ENCODE measurements around the gene CAAP1. TPM values are rescaled to one million over a fixed set of nuclear protein-coding genes. Genes with fewer than 3 reads are reported as not detected.

CAAP1 gene
- total RNA-seq, 1 experiment from 2014 or later = 30.5 TPM

DNA sequence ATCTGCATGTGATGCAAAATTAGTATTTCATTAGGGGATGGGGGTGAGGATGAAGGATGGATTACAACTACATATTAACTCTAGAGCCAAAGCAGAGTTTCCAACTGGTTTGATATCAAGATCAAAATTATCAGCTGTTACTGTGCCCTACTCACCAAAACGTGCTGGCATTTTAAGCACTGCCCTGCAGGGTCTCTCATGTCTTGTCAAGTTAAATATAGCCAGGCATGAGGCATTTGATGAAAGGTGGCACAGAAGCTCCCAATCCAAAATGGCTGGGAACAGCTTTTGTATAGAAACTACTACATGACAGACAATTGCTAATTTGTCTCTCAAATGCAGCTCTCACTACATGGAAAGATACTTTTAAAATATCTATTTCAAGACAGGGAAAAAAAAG, 27.1 kb upstream of the CAAP1 start:
- Histone ChIP-seq H3K4me2 (ENCODE audit: insufficient read depth, insufficient read length, low read length) (no peak overlapping the region), H3K56ac (ENCODE audit: insufficient read length, low read depth, low read length) (no peak overlapping the region), H2BK12ac (ENCODE audit: insufficient read length, low read depth, low read length) (no peak overlapping the region), H2AFZ (ENCODE audit: low read length) (no peak overlapping the region), H2BK120ac (ENCODE audit: low read depth, low read length, poor library complexity, severe bottlenecking) (no peak overlapping the region), H3K27ac (ENCODE audit: insufficient read length, low read depth, low read length) (no peak overlapping the region), H3K79me1 (ENCODE audit: insufficient read depth, low read depth, low read length, poor library complexity, severe bottlenecking) (no peaks in the 10 kb centered on the region), H3K9me3 (ENCODE audit: control insufficient read depth, low read depth, low read length) (no peaks in the 10 kb centered on the region), H4K8ac (replicated peaks; ENCODE audit: insufficient read length, low read depth, low read length) (no peak overlapping the region), H3K79me2 (ENCODE audit: insufficient read depth, low read length) (0 out of 2 replicates have a peak, but pooled peaks cover 2% of the 10 kb centered on the region), H3K14ac (ENCODE audit: insufficient read depth, low read length) (no peak overlapping the region), H4K5ac (ENCODE audit: insufficient read length, low read depth, low read length) (no peak overlapping the region), H3K4me1 (ENCODE audit: insufficient read depth, low read length) (no peaks in the 10 kb centered on the region), H2AK5ac (ENCODE audit: insufficient read length, low read length) (no peak overlapping the region), H2BK5ac (ENCODE audit: insufficient read length, low read length) (no peak overlapping the region), H3K23ac (ENCODE audit: insufficient read length, low read depth, low read length) (no peak overlapping the region), H3K9ac (ENCODE audit: extremely low read depth, insufficient read length, low read length) (no peak overlapping the region), H4K91ac (ENCODE audit: insufficient read length, low read depth, low read length) (no peak overlapping the region), H2BK20ac (ENCODE audit: low read depth, low read length, poor library complexity, severe bottlenecking) (no peak overlapping the region), H2BK15ac (ENCODE audit: low read depth, low read length) (no peak overlapping the region), H3K4ac (ENCODE audit: low read depth, low read length) (no peak overlapping the region), H3K23me2 (ENCODE audit: insufficient read length, low read depth, low read length, poor library complexity, severe bottlenecking) (no peaks in the 10 kb centered on the region), H3T11ph (ENCODE audit: low read length) (no peak overlapping the region), H4K20me1 (ENCODE audit: control insufficient read depth, insufficient read depth, insufficient read length) (no peaks in the 10 kb centered on the region), H3K18ac (ENCODE audit: insufficient read length, low read depth, low read length) (no peak overlapping the region), H3K27me3 (ENCODE audit: insufficient read depth, low read length) (no peaks in the 10 kb centered on the region)
- no peak for DNase-seq
- Mint-ChIP-seq H3K9me3 (no peaks in the 10 kb centered on the region), H3K27me3 (ENCODE audit: low read depth) (no peaks in the 10 kb centered on the region), H3K4me3 (no peak overlapping the region), H3K36me3 (ENCODE audit: insufficient read depth in 1 of 3, low read depth in 3 of 3) (peaks cover 25 to 85% (median 76%) of the 10 kb centered on the region in 3 experiments; a peak in 6 of 7 replicates), H3K27ac (no peak overlapping the region), H3K4me1 (peaks cover 0 to 5% of the 10 kb centered on the region in 2 experiments; a peak in 2 of 4 replicates)
- WGBS (ENCODE audit: extremely low coverage, insufficient read length, low lambda C conversion rate) = no CpG with 5 or more reads among the region's 1 CpG
- TF ChIP-seq, protein P1, sequence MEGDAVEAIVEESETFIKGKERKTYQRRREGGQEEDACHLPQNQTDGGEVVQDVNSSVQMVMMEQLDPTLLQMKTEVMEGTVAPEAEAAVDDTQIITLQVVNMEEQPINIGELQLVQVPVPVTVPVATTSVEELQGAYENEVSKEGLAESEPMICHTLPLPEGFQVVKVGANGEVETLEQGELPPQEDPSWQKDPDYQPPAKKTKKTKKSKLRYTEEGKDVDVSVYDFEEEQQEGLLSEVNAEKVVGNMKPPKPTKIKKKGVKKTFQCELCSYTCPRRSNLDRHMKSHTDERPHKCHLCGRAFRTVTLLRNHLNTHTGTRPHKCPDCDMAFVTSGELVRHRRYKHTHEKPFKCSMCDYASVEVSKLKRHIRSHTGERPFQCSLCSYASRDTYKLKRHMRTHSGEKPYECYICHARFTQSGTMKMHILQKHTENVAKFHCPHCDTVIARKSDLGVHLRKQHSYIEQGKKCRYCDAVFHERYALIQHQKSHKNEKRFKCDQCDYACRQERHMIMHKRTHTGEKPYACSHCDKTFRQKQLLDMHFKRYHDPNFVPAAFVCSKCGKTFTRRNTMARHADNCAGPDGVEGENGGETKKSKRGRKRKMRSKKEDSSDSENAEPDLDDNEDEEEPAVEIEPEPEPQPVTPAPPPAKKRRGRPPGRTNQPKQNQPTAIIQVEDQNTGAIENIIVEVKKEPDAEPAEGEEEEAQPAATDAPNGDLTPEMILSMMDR (conservative IDR thresholded peaks at IDR 0.05) = no peak
